GM18502 (cell line): ENCODE results near the gene PACSIN1.

ENCODE experiments used
- ATAC-seq: cut with Tn5 transposase; IDR thresholded peaks from one replicate; pipeline ENCODE4 v1.9.1; 2021; ENCODE audit warnings: mild to moderate bottlenecking; ENCODE audit not compliant: unreplicated experiment, poor library complexity

Gene PACSIN1

DNA sequence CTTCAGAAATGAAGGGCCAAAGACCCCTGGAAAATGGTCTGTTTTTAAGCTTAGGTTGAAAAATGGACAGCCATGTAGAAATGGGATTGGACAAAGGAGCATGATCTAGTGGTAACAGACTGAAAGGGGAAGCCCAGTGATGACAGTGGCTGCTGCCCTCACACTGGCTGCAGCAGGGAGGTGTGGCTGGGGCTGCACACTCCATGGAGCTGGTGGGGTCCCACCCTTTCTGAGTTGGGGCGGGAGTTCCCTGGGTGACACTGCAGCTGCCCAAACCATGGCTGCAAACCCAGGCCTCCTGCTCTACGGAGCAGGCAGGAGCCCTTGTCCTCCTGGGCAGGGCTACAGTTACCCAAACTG, 8.5 kb upstream of the PACSIN1 start:
- ATAC-seq: no peak

DNA sequence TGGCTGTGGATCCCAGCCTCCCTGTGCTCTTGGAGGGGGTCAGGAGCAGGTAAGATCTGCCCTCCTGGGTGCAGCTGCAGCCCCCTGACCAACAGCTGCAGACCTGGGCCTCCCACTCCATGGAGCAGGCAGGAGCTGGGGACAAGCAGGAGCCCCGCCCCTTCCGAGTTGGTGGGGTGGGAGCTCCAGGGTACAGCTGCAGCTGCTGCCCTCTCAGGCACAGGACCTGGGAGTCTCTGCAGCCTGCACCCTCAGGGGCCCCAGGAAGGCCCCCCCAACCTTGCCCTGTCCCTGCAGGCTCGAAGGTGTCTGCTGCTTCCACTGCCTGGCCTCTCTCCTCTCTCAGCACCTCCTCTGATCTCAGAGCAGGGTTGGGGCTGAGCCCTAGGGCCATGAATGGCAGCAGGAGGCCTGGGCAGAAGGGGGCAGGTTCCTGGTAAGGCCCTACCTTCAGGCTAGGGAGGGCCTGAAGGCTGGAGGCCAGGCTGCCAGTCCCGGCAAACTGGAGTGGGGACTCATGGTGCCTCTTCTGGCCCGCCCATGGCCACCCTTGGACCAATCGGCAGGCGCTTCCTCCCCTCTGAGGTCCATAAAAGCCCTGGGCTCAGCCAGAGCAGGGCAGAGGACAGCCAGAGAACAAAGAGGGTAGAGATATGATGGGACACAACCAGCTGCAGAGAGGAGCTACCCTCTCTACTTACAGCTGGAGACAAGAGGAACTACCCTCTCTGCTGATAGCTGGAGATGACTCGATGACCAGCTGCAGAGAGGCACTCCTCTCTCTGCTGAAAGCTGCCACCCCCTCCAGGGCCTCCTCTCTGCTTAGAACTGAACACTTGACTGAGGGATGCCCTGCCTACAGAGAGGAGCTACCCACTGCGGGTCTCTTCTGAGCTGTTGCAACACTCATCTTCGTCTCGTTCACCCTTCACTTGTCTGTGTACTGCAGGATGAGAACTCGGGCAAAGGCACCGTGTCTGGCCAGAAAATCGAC, 7.8 kb upstream of the PACSIN1 start:
- ATAC-seq: no peak

DNA sequence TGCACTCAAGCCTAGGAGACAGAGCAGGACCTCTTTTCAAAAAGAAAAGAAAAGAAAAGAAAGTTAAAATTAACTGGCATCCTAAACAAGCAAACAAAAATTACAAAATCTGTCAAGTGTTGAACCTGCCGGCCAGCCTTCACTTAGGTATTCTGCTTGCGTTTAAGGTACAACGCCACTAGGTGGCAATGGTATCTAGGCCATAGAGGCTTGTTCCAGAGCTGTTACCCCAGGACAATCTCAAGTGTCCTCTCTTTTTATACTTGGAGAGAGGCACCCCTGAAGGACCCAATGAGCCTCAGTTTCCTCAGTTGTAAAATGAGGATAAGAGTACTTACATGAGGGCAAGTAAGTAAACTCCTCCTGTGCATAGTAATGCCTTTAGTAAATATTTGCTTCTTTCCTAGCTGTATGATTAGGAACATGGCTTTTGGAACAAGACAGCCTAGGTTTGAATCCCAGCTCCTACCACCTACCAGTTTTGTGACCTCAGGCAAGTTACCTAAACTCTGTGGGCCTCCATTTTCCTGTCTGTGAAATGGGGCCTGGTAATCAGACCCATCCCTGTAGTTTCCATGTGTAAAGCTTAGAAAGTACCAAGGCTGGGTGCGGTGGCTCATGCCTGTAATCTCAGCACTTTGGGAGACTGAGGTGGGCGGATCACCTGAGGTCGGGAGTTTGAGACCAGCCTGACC, 5.8 kb upstream of the PACSIN1 start:
- no peak for ATAC-seq

DNA sequence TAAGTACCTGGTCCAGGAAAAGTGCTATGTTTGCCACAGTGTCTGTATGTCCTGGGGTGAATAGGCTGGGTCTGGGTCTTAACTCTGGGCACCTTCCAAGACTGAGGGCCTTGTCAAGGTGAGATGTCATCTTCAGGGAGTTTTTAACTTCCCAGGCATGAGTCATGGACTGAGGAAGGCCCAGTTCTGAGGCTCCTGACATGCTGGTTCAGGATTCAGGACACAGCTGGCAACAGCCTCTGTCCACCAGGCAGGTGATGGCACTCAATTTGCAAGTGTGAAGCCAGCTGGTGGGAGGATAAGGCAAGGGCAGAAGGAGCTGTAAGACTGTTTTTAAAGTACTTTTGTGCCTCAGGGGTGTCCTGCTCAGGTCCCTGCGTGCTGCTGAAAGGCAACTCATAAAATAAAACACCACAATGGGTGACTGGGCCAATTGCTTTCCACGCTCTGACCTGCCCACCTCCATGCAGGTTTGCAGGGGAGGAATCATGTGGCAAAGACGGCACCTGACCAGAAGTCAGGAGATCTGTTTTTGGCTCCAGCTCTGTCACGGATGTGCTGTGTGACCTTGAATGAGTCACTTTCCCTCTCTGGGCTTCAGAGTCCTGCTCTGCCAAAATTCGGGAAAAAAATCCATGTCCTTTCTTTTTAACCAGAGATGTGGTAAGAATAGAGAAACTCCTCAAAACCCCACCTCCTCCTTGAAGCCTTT, 4.9 kb upstream of the PACSIN1 start:
- ATAC-seq: no peak

DNA sequence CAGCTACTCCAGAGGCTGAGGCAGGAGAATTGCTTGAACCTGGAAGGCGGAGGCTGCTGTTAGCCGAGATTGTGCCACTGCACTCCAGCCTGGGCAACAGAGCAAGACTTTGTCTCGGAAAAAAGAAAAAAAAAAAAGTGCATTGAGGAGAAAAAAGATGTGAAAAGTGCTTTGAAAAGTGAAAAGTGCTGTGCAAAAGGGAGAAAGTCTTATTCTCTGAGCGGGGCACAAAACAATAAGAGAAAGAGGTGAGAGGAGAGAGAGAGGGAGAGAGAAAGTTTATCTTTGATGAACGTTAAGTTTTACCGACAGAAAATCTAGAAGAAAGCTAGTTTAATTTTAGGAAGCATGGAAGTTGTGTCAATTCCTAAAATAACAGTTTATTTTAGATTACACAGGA, 3.9 kb upstream of the PACSIN1 start:
- ATAC-seq: no peak

DNA sequence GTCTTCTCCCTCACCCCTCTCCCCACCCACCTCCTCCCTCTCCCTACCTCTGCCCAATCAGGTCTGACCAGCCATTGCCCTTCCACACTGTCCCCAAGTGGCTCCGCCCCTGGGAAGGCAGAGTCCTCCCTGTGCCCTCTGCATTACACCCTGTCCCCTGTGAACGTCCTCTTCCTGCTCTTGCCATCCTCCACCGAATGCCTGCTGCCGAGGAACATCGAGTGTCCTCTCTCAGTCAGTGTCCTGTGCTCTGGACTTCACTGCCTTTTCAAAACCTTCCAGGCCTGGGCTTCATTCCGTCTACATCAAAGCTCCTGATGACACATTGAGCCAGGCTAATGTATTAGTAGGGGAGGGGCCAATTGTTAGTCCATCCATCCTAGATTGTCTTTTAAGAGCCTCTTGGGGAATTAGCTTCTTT, 3.3 kb upstream of the PACSIN1 start:
- ATAC-seq: no peak

DNA sequence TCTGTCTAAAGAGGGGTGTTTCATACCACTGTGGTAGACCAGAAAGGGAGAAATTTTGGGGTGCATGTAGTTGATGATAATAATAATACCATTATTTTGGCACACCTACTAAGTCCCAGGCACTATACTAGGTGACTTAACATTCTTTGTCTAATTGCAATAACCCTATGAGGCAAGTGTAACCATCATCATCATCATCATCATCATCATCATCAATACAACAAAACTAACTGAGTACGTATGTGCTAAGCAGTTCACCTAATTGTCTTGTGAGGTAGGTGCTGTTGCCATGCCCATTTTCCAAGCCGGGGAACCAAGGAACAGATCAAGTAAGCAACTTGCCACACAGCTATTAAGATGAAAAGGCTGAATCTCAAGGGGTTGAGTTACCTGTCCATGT, 2.6 kb upstream of the PACSIN1 start:
- ATAC-seq: no peak

DNA sequence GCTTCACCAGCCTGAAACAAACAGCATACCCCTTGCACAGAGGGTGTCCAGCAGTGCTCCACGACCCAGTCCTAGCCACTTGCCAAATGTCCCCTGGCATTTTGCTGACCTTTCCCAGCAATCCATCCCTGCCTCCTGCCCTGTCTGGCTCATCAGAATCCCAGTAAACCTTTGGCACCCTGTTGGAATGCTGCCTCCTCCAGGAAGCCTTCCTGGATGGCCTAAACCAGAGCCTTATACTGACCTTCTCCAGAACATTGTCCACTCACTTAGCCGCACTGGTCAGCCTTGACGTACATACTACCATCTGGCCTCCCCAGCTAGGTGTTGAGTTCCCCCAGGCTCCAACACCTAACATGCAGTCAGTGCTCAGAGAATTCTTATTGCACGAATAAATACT, 2.0 kb upstream of the PACSIN1 start:
- no peak for ATAC-seq

DNA sequence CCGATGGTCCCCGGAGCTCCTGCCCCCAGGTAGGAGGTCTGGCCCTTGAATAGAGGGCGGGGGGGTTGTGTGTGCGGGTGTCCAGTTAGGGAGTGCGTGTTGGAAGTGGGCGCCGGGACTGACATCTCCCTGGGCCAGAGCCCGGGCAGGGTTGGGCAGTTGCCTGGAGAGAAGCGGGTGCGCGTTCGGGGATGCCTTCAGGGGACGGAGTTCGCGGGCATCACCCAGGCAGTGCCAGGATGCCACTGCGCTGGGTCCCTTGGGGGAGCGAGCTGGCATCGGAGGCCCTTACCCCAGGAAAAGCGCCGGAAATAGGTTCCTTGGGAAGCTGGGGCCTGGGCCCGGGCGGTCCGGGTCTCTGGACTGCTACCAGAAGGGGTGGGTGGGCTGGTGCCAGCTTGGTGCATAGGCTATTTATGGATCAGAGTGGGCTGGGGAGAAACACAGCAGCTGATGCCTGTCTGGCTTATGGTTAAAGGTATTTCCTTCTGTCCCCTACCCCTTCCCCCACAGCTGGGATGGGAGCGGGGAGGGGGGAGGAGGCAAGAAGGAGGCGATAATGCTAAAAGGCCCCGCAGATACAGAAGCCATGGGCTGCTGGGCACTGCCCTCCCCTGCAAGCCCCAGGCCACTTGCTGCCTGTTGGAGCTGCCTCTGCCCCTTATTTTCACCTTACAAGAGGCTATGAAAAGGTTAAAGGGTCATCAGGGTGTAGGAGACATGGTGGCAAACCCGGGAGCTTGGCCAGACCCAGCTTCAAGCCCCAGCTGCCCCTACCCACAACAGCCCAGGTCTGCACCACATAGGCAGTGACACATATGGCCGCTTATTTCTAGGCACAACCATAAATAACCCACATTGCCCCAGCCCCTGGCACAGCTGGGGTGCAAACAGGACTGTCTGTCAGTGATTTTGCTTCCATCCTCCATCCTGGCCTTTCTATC, 638 bp downstream of the PACSIN1 start:
- no peak for ATAC-seq

DNA sequence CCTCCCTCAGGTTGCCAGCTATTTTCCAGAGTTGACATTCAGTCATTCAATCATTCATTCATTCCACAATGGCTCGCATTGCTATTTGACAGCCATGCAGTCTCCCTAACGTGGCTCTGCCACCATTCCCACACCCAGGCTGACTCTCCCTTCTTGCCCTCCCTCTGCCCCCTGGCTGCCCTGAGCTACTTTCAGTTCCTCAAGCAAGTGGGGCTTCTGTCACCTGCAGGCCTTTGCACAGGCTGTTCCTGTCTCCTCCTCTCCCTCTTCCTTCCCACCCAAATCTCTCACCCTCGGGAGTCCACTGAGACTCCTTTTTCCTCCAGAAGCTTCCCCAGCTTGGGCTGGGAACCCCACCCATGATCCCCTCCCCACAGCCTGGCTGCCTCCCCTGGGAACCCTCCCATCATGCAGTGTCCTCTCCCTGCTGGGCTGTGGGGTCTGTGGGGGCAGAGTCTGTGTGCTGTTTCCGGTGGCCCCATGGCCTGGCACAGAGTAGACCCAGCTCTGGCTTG, 2.6 kb downstream of the PACSIN1 start:
- no peak for ATAC-seq

DNA sequence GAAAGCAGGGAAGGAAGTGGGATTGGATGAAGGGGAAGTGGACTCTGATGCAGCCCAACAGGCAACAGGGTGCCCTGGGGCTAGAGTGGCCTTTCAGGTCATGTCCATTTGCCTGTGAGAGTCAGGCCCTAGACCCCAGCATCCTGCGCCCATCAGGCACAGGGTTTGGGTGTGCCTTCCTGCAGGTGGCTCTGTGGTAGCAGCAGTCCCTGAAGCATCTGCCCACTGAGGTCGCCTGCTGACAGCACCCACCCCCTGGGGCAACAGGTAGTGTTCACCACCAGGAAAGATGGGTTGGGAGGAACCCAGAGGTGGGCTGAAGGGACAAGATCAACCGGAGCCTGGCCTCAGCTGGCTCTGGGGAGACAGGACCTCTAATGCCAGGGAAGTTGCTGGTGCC, 3.6 kb downstream of the PACSIN1 start:
- ATAC-seq: no peak

DNA sequence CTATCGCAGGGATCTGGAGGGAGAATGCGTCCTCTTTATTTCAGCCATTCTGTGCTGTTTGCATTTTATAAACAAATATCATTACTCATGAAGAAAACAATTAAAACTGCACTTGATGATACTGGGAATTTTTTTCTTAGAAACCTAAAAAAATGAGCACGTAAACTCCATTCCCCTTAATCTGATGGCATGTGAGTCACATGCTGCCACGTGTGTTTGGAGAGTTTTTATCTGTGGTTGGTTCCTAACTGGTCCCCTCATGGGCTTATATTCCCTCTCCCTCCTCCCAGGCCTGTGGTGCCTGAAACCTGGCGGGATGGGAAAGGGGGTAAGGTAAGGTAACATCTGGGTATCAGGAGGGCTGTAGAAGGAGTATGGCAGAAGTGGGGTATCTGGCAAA, 6.5 kb downstream of the PACSIN1 start:
- no peak for ATAC-seq

DNA sequence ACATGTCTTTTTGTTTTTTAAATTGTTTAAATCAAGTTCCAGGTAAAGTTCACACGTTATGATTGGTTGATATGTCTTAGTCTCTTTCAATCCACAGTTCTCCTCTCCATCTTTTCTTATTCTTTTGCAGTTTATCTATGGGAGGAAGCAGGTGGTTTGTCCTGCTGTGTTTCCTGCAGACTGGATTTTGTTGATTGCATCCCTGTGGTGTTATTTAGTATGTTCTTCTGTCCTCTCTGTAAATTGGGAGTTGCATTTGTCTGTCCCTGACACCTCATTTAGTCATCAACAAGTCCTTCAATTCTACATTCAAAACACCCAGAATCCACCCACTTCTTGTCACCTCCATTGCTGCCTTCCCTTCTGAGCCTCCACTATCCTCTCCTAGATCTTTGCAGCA, 8.1 kb downstream of the PACSIN1 start:
- ATAC-seq: no peak

DNA sequence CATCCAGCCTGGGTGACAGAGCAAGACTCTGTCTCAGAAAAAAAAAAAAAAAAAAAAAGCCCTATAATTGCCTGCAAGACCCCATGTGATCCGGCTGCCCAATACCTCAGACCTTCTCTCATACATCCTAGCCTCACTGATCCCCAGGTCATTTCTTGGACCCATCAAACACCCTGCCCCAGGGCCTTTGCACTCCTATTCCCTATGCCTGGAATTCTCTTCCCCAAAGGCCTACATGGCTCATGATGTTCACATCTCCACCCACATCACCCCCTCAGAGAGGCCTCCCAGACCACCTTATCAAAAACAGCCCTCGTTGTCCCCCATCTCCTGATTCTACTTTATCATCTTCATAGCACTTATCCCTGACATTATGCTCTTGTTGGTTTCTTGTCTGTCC, 8.9 kb downstream of the PACSIN1 start:
- no peak for ATAC-seq

DNA sequence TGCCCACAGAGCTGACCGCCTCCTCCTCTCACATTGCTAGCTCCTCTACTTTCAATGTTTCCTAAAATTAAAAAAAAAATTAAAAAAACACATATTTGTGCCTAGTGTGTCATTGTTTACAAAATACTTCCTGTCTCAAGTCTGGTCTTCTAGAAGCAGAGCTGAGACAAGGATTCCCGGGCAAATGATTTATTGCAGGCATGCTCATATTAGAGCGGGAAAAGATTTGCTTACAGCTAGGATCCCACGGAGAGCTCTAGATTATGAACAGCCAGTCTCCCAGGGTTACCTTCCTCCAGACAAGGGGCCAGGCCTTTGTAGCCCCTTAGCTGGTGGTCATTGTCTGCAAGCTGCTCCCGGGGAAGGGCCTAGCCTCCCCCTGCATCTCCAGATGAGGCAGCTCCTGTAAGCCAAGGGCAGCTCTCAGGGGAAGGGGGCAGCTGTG, 9.4 kb downstream of the PACSIN1 start:
- ATAC-seq: no peak

DNA sequence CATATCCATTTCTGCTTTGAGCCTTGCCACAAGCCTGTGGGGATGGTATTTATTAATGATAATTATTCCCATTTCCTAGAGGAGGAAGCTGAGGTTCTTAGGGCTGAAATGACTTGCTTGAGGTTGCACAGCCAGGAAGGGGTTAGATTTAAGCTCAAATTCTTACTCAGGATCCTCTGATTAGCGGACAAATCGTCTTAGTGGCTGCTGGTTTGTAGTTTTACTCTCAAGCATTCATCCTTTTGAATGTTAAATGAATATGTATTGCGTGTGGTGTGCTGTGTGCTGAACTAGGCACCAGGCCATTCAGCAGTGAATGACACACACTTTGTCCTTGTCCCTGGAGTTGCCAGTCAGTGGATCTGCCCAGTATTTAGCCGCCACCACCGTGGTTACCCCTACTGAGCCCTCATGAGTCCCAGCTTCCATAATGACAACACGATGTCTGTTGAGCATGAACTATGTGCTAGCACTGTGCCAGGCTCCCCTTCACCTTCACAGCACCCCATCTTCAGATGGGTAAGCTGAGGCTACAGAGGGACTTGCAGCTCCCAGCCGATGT, 10.0 kb downstream of the PACSIN1 start:
- ATAC-seq: no peak

DNA sequence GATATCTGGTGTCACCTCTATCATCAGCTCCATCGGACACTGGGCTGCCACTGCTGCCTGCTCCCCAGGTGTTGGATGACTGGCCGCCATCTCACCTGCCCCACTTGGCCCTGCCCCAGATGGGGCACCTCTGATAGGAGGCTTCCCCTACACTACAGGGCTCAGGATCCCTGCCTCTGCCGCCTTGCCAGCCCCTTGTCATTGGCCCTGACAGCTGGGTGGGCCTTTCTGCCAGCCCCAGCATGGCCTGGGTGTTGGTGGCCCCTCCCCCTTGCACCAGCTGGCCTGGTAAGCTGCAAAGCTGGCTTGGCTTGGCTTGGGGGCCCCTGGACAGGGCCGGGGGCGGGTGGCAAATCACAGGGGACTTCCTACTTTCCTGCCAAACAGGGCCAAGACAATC, 10.6 kb downstream of the PACSIN1 start:
- ATAC-seq: no peak

DNA sequence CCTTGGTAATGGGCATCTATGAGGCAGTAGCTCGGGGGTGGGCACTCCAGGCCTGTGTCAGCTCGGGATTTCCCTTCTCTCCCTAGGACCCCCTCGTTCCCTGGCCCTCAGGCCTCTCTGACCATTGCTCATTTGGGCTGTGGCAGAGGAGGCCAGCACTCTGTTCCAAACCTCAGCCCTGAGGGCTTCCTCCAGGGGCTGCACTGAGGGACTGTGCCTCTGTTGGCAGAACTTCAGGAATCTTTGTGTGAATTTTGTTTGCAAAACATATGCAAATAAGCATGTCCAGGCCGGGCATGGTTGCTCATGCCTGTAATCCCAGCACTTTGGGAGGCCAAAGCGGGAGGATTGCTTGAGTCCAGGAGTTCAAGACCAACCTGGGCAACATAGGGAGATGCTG, 11.0 kb downstream of the PACSIN1 start:
- ATAC-seq: no peak

DNA sequence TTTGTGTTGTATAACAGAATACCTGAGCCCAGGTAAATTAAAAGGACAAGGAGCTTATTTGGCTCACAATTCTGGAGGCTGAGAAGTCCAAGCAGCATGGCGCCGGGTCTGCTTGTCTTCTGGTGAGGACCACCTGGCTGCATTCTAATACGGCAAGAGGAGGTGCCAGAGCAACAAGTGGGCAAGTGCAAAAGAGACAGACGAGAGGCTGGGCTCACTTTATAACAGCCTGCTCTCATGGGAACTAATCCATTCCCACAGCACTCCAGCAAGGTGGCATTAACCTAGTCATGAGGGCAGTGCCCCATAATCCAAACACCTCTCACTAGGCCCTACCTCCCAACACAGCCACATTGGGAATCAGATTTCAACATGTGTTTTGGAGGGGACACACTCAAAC, 12.9 kb downstream of the PACSIN1 start:
- no peak for ATAC-seq
